ENCODE measurements around the gene DLGAP3.

DNA sequence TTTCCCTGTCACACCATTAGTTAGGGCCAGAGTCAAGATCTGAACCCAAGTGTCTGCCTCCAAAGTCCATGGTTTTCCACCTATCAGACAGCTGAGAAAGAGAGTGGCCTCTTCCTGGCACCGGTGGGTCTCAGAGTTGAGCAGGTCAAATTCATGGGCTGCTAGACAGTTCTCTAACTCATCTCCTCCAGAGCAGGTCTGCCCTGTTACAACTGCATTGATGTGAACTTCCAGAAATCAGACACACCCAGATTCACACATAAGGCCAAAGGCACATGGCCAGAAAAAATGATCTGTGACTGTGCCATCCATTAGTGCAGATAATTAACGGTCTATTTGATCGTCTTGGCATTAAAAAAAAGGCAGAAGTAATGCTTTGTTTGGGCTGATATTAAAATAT, 87.4 kb downstream of the DLGAP3 start:
- TF ChIP-seq POLR2A (IDR thresholded peaks at IDR 0.05; ENCODE audit: low read length) (no peak), GATA1 (IDR thresholded peaks at IDR 0.05; ENCODE audit: low read depth, low read length) (no peak)

Measured in erythroblast (primary cell).